Measurements from ENCODE around the gene GAB4. TPM values are rescaled to one million over a fixed set of nuclear protein-coding genes. Genes with fewer than 3 reads are reported as not detected.

GAB4 gene
- total RNA-seq, 2 donors from 2014 or later, result not detected

Other genes starting within 250 kb of the GAB4 start
- gene XKR3, start 182.8 kb downstream of the GAB4 start, total RNA-seq, result under 1 TPM; 0.23 to 0.24 TPM
- 10 to 100 TPM; 19.5 to 23.5 TPM for gene IL17RA, start 76.8 kb upstream of the GAB4 start, total RNA-seq
- gene TMEM121B, start 113.1 kb upstream of the GAB4 start, total RNA-seq, result under 1 TPM; 0.07 TPM
- 10 to 100 TPM; 23.5 to 26.1 TPM for gene HDHD5, start 151.1 kb upstream of the GAB4 start, total RNA-seq
- gene ADA2, start 211.2 kb upstream of the GAB4 start, total RNA-seq, result 10 to 100 TPM; 13.0 to 16.1 TPM

All from activated T-cell treated with anti-CD3 and anti-CD28 coated beads, Interleukin-2, amount 50 U/mL, for 72 hours (primary cell).